HEK293 (cell line): ENCODE results near the gene OSBPL1A.

Experiments
- CTCF ChIA-PET: fragments of 350-600 bp; formaldehyde crosslinking; extraction: SDS; loops from one replicate; lab custom pipeline; 2021; ENCODE audit warnings: antibody characterized with exemption; lab: Yijun Ruan, JAX
- POLR2A ChIA-PET: fragments of 300-600 bp; formaldehyde crosslinking; extraction: SDS; loops from one replicate; lab custom pipeline; 2020; ENCODE audit warnings: antibody characterized with exemption, inconsistent platforms; lab: Yijun Ruan, JAX
- H3K27ac ChIP-seq: fragments of 200-500 bp; sonication (Bioruptor generic); 2 replicates; pipeline ENCODE4 v1.5.1; 2014; ENCODE audit warnings: low read depth, low read length, control low read depth, inconsistent platforms; ENCODE audit errors: extremely low read depth
- H3K36me3 ChIP-seq, 2 experiments: fragments of 200-500 bp in 1 of 2; sonication (Bioruptor generic) in 1 of 2; 1 replicate in 1 of 2; 2 replicates in 1 of 2; pipeline ENCODE4 v1.5.1; 2014 to 2017; ENCODE audit warnings: inconsistent platforms in 2 of 2, low read length in 2 of 2; ENCODE audit not compliant: control insufficient read depth in 2 of 2, insufficient read depth in 1 of 2
- H3K4me1 ChIP-seq: fragments of 200-500 bp; sonication (Bioruptor generic); 2 replicates; pipeline ENCODE4 v1.5.1; 2014; ENCODE audit warnings: mild to moderate bottlenecking, low read length, inconsistent platforms; ENCODE audit not compliant: control insufficient read depth, insufficient read depth
- H3K4me3 ChIP-seq: 2 replicates; pipeline ENCODE4 v1.5.1; 2011; ENCODE audit warnings: low read depth, mild to moderate bottlenecking, control low read depth, low read length, moderate library complexity
- H3K9me3 ChIP-seq: fragments of 200-500 bp; sonication (Bioruptor generic); 2 replicates; pipeline ENCODE4 v1.5.1; 2014; ENCODE audit warnings: low read depth, low read length, inconsistent platforms; ENCODE audit not compliant: control insufficient read depth, insufficient read depth
- GLIS1 ChIP-seq: fragments of 450-650 bp; formaldehyde crosslinking; IDR thresholded peaks from 2 replicates; pipeline ENCODE4 v1.5.1; 2016; ENCODE audit warnings: missing biosample characterization, missing genetic modification characterization
- KLF10 ChIP-seq: fragments of 450-650 bp; IDR thresholded peaks from 2 replicates; pipeline ENCODE4 v1.5.1; 2018; ENCODE audit warnings: missing biosample characterization, mild to moderate bottlenecking, missing genetic modification characterization
- KLF9 ChIP-seq: fragments of 450-650 bp; formaldehyde crosslinking; IDR thresholded peaks from 2 replicates; pipeline ENCODE4 v1.5.1; 2016; ENCODE audit warnings: missing biosample characterization, missing genetic modification characterization, low read depth
- PRDM1 ChIP-seq: fragments of 450-650 bp; formaldehyde crosslinking; IDR thresholded peaks from 2 replicates; pipeline ENCODE4; 2016; ENCODE audit warnings: missing biosample characterization, missing genetic modification characterization
- SCRT2 ChIP-seq: fragments of 450-650 bp; formaldehyde crosslinking; IDR thresholded peaks from 2 replicates; pipeline ENCODE4 v1.5.1; 2016; ENCODE audit warnings: missing biosample characterization, missing genetic modification characterization
- ZBTB7A ChIP-seq: fragments of 450-650 bp; formaldehyde crosslinking; IDR thresholded peaks from 2 replicates; pipeline ENCODE4 v1.5.1; 2016; ENCODE audit warnings: low read depth, missing biosample characterization, missing genetic modification characterization
- ZFHX2 ChIP-seq: fragments of 450-650 bp; formaldehyde crosslinking; conservative IDR thresholded peaks from 2 replicates; pipeline ENCODE4 v1.5.1; 2016; ENCODE audit warnings: missing biosample characterization, missing genetic modification characterization
- ZIC2 ChIP-seq: fragments of 450-650 bp; formaldehyde crosslinking; IDR thresholded peaks from 2 replicates; pipeline ENCODE4 v1.5.1; 2016; ENCODE audit warnings: missing biosample characterization, missing genetic modification characterization
- ZNF10 ChIP-seq: fragments of 450-650 bp; formaldehyde crosslinking; IDR thresholded peaks from 2 replicates; pipeline ENCODE4 v1.5.1; 2017; ENCODE audit warnings: missing biosample characterization, missing genetic modification characterization
- ZNF121 ChIP-seq: fragments of 450-650 bp; formaldehyde crosslinking; IDR thresholded peaks from 2 replicates; pipeline ENCODE4 v1.5.1; 2016; ENCODE audit warnings: missing biosample characterization, missing genetic modification characterization
- ZNF138 ChIP-seq: fragments of 450-650 bp; formaldehyde crosslinking; IDR thresholded peaks from 2 replicates; pipeline ENCODE4 v1.5.1; 2016; ENCODE audit warnings: missing biosample characterization, missing genetic modification characterization, borderline replicate concordance
- ZNF146 ChIP-seq: fragments of 450-650 bp; formaldehyde crosslinking; IDR thresholded peaks from 2 replicates; pipeline ENCODE4 v1.5.1; 2016; ENCODE audit warnings: missing biosample characterization, missing genetic modification characterization
- ZNF302 ChIP-seq: fragments of 450-650 bp; formaldehyde crosslinking; IDR thresholded peaks from 2 replicates; pipeline ENCODE4 v1.5.1; 2016; ENCODE audit warnings: missing biosample characterization, missing genetic modification characterization, low read depth
- ZNF324 ChIP-seq: fragments of 450-650 bp; formaldehyde crosslinking; IDR thresholded peaks from 2 replicates; pipeline ENCODE4 v1.5.1; 2016; ENCODE audit warnings: missing biosample characterization, missing genetic modification characterization
- ZNF501 ChIP-seq: fragments of 450-650 bp; formaldehyde crosslinking; IDR thresholded peaks from 2 replicates; pipeline ENCODE4 v1.5.1; 2016; ENCODE audit warnings: missing biosample characterization, missing genetic modification characterization
- ZNF544 ChIP-seq: fragments of 450-650 bp; formaldehyde crosslinking; IDR thresholded peaks from 2 replicates; pipeline ENCODE4 v1.5.0; 2017; ENCODE audit warnings: missing biosample characterization, missing genetic modification characterization
- ZNF623 ChIP-seq: fragments of 450-650 bp; formaldehyde crosslinking; IDR thresholded peaks from 2 replicates; pipeline ENCODE4 v1.5.1; 2016; ENCODE audit warnings: missing biosample characterization, missing genetic modification characterization
- ZNF624 ChIP-seq: fragments of 450-650 bp; formaldehyde crosslinking; IDR thresholded peaks from 2 replicates; pipeline ENCODE4 v1.5.1; 2017; ENCODE audit warnings: missing biosample characterization, missing genetic modification characterization
- ZNF658 ChIP-seq: fragments of 450-650 bp; formaldehyde crosslinking; IDR thresholded peaks from 2 replicates; pipeline ENCODE4; 2016; ENCODE audit warnings: missing biosample characterization, missing genetic modification characterization
- ZNF660 ChIP-seq: fragments of 450-650 bp; IDR thresholded peaks from 2 replicates; pipeline ENCODE4 v1.5.1; 2018; ENCODE audit warnings: missing biosample characterization, mild to moderate bottlenecking, missing genetic modification characterization
- ZNF707 ChIP-seq: fragments of 450-650 bp; formaldehyde crosslinking; IDR thresholded peaks from 2 replicates; pipeline ENCODE4 v1.5.1; 2016; ENCODE audit warnings: missing biosample characterization, missing genetic modification characterization
- ZNF747 ChIP-seq: fragments of 450-650 bp; formaldehyde crosslinking; IDR thresholded peaks from 2 replicates; pipeline ENCODE4 v1.5.1; 2016; ENCODE audit warnings: missing biosample characterization, missing genetic modification characterization
- ZSCAN16 ChIP-seq: fragments of 450-650 bp; formaldehyde crosslinking; IDR thresholded peaks from 2 replicates; pipeline ENCODE4 v1.5.1; 2016; ENCODE audit warnings: missing biosample characterization, missing genetic modification characterization
- ZSCAN23 ChIP-seq: fragments of 450-650 bp; formaldehyde crosslinking; IDR thresholded peaks from 2 replicates; pipeline ENCODE4 v1.5.1; 2016; ENCODE audit warnings: missing biosample characterization, missing genetic modification characterization
- TF ChIP-seq, protein P1 (sequence below): fragments of 450-650 bp; formaldehyde crosslinking; optimal IDR thresholded peaks from 2 replicates; pipeline ENCODE3; 2016; ENCODE audit warnings: missing biosample characterization, mild to moderate bottlenecking, missing genetic modification characterization
- TF ChIP-seq, protein P2 (sequence below): fragments of 450-650 bp; formaldehyde crosslinking; IDR thresholded peaks from 2 replicates; pipeline ENCODE4 v1.5.1; 2016; ENCODE audit warnings: missing biosample characterization, missing genetic modification characterization
- TF ChIP-seq, protein P3 (sequence below): fragments of 450-650 bp; formaldehyde crosslinking; IDR thresholded peaks from 2 replicates; pipeline ENCODE4 v1.5.1; 2017; ENCODE audit warnings: missing biosample characterization, missing genetic modification characterization
- TF ChIP-seq, protein P4 (sequence below): fragments of 450-650 bp; formaldehyde crosslinking; IDR thresholded peaks from 2 replicates; pipeline ENCODE4 v1.5.1; 2017; ENCODE audit warnings: missing biosample characterization, missing genetic modification characterization
- TF ChIP-seq, protein P5 (sequence below): fragments of 450-650 bp; formaldehyde crosslinking; IDR thresholded peaks from 2 replicates; pipeline ENCODE4 v1.5.0; 2017; ENCODE audit warnings: missing biosample characterization, missing genetic modification characterization, borderline replicate concordance

Gene OSBPL1A

DNA sequence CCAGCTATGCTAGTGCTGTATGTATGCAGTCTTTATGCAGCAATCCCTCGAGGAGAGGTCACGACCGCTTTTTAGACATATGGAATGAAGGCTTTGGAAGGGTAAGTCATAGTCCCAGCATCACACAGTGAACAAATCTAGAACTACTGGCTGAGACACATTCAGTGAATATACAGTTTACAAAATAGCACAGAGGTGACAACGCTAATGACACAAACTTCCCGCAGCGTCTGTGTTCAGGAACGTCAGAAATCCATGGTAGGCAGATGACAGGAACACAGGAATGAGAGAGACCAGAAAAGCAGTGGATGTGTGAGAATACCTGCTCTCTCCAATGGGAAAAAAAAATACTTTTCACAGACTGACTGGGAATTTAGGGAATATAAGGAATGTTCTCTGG lies 229.1 kb downstream of the OSBPL1A start:
- H3K4me1 ChIP-seq, result no peaks in the 10 kb centered on the region
- ChIA-PET CTCF (interaction anchor here (0.6 to 1.1 kb wide), 3 partner anchors 20 to 238 kb away, joined by 3 to 4 read pairs (median 3); no protein-coding TSS in a partner anchor), POLR2A (no interaction called here)
- no peak overlapping the region for H3K27ac ChIP-seq
- no peak for TF ChIP-seq ZNF302 (tag by site-specific recombination)
- no peak for TF ChIP-seq ZNF624 (tag by site-specific recombination)
- TF ChIP-seq, protein P1, sequence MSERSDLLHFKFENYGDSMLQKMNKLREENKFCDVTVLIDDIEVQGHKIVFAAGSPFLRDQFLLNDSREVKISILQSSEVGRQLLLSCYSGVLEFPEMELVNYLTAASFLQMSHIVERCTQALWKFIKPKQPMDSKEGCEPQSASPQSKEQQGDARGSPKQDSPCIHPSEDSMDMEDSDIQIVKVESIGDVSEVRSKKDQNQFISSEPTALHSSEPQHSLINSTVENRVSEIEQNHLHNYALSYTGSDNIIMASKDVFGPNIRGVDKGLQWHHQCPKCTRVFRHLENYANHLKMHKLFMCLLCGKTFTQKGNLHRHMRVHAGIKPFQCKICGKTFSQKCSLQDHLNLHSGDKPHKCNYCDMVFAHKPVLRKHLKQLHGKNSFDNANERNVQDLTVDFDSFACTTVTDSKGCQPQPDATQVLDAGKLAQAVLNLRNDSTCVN (tag by site-specific recombination), result no peak
- TF ChIP-seq ZNF707, result no peak
- no peak for TF ChIP-seq GLIS1 (tag by site-specific recombination)
- no peak for TF ChIP-seq PRDM1 (tag by site-specific recombination)
- TF ChIP-seq, protein P2, sequence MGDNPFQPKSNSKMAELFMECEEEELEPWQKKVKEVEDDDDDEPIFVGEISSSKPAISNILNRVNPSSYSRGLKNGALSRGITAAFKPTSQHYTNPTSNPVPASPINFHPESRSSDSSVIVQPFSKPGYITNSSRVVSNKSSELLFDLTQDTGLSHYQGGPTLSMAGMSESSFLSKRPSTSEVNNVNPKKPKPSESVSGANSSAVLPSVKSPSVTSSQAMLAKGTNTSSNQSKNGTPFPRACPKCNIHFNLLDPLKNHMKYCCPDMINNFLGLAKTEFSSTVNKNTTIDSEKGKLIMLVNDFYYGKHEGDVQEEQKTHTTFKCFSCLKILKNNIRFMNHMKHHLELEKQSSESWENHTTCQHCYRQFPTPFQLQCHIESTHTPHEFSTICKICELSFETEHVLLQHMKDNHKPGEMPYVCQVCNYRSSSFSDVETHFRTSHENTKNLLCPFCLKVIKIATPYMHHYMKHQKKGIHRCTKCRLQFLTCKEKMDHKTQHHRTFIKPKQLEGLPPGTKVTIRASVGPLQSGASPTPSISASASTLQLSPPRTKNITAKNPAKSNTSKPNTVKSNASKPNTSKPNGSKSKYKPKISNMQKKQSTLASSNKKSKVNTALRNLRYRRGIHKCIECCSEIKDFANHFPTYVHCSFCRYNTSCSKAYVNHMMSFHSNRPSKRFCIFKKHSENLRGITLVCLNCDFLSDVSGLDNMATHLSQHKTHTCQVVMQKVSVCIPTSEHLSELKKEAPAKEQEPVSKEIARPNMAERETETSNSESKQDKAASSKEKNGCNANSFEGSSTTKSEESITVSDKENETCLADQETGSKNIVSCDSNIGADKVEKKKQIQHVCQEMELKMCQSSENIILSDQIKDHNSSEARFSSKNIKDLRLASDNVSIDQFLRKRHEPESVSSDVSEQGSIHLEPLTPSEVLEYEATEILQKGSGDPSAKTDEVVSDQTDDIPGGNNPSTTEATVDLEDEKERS, result no peak
- no peak for TF ChIP-seq ZFHX2 (tag by site-specific recombination)
- TF ChIP-seq, protein P3, sequence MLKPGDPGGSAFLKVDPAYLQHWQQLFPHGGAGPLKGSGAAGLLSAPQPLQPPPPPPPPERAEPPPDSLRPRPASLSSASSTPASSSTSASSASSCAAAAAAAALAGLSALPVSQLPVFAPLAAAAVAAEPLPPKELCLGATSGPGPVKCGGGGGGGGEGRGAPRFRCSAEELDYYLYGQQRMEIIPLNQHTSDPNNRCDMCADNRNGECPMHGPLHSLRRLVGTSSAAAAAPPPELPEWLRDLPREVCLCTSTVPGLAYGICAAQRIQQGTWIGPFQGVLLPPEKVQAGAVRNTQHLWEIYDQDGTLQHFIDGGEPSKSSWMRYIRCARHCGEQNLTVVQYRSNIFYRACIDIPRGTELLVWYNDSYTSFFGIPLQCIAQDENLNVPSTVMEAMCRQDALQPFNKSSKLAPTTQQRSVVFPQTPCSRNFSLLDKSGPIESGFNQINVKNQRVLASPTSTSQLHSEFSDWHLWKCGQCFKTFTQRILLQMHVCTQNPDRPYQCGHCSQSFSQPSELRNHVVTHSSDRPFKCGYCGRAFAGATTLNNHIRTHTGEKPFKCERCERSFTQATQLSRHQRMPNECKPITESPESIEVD (tag by site-specific recombination), result no peak
- TF ChIP-seq ZBTB7A, result no peak
- no peak for TF ChIP-seq ZNF658
- TF ChIP-seq ZNF138 (tag by site-specific recombination), result no peak
- TF ChIP-seq KLF9 (tag by site-specific recombination), result no peak
- no peak overlapping the region for H3K4me3 ChIP-seq
- H3K9me3 ChIP-seq, result no peaks in the 10 kb centered on the region
- peaks cover 4 to 54% of the 10 kb centered on the region in 2 experiments for H3K36me3 ChIP-seq

DNA sequence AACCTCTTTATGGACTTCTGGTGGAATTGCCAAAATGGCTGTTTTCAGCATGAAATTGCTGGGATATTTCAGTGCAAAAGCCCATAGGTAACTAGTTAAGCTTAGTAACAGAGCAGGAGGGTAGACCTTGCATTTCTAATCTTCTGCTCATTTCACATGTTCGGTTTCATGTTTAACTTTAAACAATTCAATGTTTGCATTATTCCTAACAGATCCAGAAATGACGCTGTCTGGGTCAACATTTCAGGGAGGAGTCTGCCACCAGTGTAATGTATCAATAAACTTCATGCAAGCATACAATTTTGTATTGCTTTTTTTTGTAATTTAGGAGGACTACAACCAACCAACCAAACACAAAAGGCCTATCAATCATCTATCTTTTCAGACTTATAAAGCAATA lies 236.3 kb downstream of the OSBPL1A start:
- no peaks in the 10 kb centered on the region for H3K4me1 ChIP-seq
- CTCF ChIA-PET, result interaction anchor here (2.3 kb wide), 1 partner anchor 16 kb away, joined by 12 read pairs; no protein-coding TSS in a partner anchor
- H3K4me3 ChIP-seq, result no peak overlapping the region
- H3K36me3 ChIP-seq, result peaks cover 3 to 82% of the 10 kb centered on the region in 2 experiments
- H3K9me3 ChIP-seq, result no peaks in the 10 kb centered on the region
- POLR2A ChIA-PET, result interaction anchor here (0.6 kb wide), 1 partner anchor 88 kb away, joined by 3 read pairs; no protein-coding TSS in a partner anchor
- no peak overlapping the region for H3K27ac ChIP-seq
- no peak for TF ChIP-seq ZNF623 (tag by site-specific recombination)
- TF ChIP-seq ZNF121 (tag by site-specific recombination), result no peak
- no peak for TF ChIP-seq ZSCAN16
- TF ChIP-seq ZNF324 (tag by site-specific recombination), result no peak
- TF ChIP-seq ZSCAN23 (tag by site-specific recombination), result no peak
- TF ChIP-seq ZNF10 (tag by site-specific recombination), result no peak
- TF ChIP-seq ZNF660 (tag by site-specific recombination), result no peak
- TF ChIP-seq ZNF544 (tag by site-specific recombination), result no peak
- TF ChIP-seq ZIC2 (tag by site-specific recombination), result no peak
- TF ChIP-seq SCRT2 (tag by site-specific recombination), result no peak
- no peak for TF ChIP-seq KLF10 (tag by site-specific recombination)
- TF ChIP-seq ZNF501 (tag by site-specific recombination), result no peak
- TF ChIP-seq, protein P4, sequence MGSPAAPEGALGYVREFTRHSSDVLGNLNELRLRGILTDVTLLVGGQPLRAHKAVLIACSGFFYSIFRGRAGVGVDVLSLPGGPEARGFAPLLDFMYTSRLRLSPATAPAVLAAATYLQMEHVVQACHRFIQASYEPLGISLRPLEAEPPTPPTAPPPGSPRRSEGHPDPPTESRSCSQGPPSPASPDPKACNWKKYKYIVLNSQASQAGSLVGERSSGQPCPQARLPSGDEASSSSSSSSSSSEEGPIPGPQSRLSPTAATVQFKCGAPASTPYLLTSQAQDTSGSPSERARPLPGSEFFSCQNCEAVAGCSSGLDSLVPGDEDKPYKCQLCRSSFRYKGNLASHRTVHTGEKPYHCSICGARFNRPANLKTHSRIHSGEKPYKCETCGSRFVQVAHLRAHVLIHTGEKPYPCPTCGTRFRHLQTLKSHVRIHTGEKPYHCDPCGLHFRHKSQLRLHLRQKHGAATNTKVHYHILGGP (tag by site-specific recombination), result no peak
- no peak for TF ChIP-seq ZNF747
- no peak for TF ChIP-seq ZNF146
- TF ChIP-seq, protein P5, sequence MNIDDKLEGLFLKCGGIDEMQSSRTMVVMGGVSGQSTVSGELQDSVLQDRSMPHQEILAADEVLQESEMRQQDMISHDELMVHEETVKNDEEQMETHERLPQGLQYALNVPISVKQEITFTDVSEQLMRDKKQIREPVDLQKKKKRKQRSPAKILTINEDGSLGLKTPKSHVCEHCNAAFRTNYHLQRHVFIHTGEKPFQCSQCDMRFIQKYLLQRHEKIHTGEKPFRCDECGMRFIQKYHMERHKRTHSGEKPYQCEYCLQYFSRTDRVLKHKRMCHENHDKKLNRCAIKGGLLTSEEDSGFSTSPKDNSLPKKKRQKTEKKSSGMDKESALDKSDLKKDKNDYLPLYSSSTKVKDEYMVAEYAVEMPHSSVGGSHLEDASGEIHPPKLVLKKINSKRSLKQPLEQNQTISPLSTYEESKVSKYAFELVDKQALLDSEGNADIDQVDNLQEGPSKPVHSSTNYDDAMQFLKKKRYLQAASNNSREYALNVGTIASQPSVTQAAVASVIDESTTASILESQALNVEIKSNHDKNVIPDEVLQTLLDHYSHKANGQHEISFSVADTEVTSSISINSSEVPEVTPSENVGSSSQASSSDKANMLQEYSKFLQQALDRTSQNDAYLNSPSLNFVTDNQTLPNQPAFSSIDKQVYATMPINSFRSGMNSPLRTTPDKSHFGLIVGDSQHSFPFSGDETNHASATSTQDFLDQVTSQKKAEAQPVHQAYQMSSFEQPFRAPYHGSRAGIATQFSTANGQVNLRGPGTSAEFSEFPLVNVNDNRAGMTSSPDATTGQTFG (tag by site-specific recombination), result no peak
